GM19351 (cell line): ENCODE measurements around the gene CAMLG.
"Not testable (repeated sequence)": the region's sequence is repeated elsewhere in the genome, so short reads cannot be mapped to it uniquely, and the experiment has no call there.

Experiments
- ATAC-seq: cut with Tn5 transposase; IDR thresholded peaks from one replicate; pipeline ENCODE4 v1.9.1; 2021; ENCODE audit warnings: mild to moderate bottlenecking, moderate library complexity; ENCODE audit not compliant: unreplicated experiment

CAMLG gene

DNA sequence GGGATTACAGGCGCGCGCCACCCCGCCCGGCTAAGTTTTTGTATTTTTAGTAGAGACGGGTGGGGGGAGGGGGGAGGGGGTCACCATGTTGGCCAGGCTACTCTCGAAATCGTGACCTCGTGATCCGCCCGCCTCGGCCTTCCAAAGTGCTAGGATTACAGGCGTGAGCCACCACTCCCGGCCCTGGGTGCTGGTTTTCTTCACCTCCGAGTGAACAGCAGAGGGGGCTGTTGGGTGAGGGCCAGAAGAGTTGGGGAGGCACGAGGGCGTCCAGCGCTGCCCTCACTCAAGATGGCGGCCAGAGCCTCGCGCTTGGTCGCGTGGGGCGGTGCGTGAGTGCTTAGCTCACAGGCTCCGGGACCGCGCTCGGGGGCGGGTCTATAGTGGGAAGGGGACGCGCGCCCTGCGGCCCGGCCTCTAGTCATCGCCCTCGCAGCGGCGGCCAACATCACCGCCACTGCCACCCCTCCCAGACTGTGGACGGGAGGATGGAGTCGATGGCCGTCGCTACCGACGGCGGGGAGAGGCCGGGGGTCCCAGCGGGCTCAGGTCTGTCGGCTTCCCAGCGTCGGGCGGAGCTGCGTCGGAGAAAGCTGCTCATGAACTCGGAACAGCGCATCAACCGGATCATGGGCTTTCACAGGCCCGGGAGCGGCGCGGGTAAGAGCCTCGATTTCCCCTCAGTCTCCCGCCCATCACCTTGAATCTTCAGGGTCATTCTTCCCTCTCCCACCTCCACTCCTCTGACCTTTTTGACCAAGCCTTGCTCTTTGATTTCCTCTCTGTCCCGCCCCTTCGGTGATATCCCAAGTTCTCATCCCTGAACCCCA is at the start of gene CAMLG:
CAMLG (plus strand) TSS at position 416 of the 830 bp plus-strand sequence; CDS start at position 489, 73 bp downstream.
- peak; percentile 93 for ATAC-seq

- ATAC-seq: not testable (repeated sequence)
These were observed 48.2 kb upstream of the CAMLG start for GRCh38 chr5:134690144-134690543.

DNA sequence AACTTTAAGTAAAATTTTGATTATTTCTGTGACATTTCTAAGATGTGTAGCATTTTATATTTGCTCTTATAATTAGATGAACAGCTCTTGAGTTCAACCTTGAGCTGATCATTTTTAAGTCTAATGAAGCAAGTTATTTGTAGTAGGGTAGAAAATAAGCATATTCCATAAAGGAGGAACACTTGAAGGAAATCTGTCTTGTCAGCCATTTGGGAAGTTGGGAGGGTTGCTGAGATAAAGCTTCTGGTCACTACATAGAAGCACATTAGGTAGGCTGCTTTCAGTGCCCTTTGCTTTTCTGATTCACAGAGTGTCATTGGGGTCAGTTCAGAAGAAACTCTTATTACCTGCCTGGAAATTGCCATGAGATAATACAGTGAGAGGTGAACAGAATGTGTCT is 45.6 kb upstream of the CAMLG start:
- ATAC-seq: no peak

GRCh38 chr5:134708301-134708700 is 30.0 kb upstream of the CAMLG start:
- no peak for ATAC-seq

GRCh38 chr5:134714120-134714519 is 24.2 kb upstream of the CAMLG start:
- ATAC-seq: no peak

- ATAC-seq: no peak
These were observed 23.8 kb upstream of the CAMLG start for GRCh38 chr5:134714541-134714940.

DNA sequence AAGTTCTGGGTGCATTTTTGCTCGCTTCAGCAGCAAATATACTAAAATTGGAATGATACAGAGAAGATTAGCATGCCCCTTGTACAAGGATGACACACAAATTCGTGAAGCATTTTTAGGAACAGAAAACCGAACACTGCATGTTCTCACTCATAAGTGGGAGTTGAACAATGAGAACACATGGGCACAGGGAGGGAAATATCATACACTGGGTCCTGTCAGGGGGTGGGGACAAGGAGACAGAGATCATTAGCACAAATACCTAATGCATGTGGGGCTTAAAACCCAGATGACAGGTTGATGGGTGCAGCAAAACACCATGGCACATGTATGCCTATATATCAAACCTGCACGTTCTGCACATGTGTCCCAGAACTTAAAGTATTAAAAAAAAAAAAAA is 22.9 kb upstream of the CAMLG start:
- not testable (repeated sequence) for ATAC-seq

- ATAC-seq: no peak
These were observed 13.5 kb upstream of the CAMLG start for GRCh38 chr5:134724872-134725271.

- no peak for ATAC-seq
These were observed 5.5 kb upstream of the CAMLG start for GRCh38 chr5:134732819-134733218.

- no peak for ATAC-seq
These were observed 3.1 kb upstream of the CAMLG start for GRCh38 chr5:134735243-134735642.

- no peak for ATAC-seq
These were observed 2.1 kb upstream of the CAMLG start for GRCh38 chr5:134736173-134736812.

DNA sequence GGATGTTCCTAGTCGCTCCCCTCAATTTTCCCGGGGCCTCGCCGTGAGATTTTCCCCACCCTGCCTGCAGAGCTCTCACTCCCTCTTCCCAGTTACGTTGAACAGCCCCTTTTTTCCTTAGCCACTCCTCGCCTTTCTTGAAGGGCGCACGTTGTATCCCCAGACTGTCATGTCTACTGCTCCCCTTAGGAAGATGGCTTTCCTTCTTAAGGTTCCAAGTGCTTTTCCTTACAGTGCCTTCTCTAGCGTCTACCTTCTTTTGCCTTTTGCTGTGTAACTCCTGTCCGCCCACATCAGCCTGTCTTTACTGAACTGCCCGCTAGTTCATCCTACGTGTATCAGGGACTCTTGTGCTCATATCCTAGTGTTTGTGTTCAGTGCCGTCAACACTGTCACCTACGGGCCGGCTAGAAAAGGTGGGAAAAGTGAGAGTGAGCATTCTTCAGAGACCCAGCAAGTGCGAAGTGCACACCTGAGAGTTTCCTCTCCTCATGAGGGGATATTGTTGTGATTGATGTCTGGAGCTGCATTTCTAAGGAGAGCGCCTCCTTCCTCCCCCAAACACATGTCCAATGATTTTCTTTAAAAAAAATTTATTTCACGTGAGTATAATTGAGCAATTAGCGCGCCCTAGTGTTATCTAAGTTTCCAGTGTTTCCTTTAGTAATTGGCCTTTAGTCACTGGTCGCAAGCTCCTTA is 764 bp downstream of the CAMLG start:
- ATAC-seq: no peak

DNA sequence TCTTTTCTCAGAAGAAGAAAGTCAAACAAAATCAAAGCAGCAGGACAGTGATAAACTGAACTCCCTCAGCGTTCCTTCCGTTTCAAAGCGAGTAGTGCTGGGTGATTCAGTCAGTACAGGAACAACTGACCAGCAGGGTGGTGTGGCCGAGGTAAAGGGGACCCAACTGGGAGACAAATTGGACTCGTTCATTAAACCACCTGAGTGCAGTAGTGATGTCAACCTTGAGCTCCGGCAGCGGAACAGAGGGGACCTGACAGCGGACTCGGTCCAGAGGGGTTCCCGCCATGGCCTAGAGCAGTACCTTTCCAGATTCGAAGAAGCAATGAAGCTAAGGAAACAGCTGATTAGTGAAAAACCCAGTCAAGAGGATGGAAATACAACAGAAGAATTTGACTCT is 2.7 kb downstream of the CAMLG start:
- no peak for ATAC-seq

DNA sequence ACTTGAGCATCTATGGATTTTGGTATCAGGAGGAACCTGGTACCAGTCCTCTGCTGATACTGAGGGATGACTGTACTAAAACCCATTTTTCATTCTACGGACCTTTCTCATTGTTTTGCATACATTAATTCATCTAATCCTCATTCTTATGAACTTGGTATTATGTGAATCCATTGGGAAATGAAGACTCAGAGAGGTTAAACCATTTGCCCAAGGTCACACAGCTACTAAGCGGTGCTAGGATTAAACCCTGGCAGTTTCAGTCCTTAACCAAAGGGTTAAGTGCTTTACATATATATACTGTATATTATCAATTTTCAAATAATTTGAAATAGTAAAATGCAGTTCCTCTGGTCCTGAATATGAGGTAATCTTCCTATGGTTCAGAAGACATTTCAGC is 3.8 kb downstream of the CAMLG start:
- no peak for ATAC-seq

DNA sequence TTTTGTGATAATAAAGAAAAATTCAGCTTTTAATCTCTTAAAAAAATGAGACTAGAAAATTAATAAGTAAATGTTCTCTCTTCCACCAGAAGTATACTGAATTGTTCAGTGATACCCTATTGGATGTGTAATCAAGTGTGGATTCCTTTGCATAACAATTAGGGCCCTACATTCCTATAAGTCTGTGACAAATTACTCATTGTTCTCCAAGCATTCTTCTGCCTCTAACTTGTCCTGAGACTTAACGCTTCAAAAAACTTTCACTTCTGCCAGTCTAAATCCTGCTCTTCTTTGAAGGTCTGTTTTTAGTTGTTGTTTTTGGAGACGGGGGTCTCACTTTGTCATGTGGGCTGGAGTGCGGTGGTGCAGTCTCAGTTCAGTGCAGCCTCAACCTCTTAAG is 11.1 kb downstream of the CAMLG start:
- no peak for ATAC-seq

DNA sequence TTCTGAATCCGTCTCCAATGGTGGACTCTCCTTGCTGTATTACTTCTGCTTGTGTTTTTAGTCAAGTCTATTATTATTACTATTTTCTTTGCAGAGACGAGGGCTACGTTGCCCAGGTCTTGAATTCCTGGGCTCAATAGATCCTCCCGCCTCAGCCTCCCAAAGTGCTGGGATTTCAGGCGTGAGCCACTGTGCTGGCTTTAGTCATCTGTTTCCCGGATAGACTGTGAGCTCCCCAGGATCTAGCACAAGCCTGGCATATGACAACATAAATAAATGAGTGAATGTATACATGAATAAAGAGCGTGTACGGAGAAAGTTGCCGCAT is 19.8 kb downstream of the CAMLG start:
- ATAC-seq: peak; percentile 25

DNA sequence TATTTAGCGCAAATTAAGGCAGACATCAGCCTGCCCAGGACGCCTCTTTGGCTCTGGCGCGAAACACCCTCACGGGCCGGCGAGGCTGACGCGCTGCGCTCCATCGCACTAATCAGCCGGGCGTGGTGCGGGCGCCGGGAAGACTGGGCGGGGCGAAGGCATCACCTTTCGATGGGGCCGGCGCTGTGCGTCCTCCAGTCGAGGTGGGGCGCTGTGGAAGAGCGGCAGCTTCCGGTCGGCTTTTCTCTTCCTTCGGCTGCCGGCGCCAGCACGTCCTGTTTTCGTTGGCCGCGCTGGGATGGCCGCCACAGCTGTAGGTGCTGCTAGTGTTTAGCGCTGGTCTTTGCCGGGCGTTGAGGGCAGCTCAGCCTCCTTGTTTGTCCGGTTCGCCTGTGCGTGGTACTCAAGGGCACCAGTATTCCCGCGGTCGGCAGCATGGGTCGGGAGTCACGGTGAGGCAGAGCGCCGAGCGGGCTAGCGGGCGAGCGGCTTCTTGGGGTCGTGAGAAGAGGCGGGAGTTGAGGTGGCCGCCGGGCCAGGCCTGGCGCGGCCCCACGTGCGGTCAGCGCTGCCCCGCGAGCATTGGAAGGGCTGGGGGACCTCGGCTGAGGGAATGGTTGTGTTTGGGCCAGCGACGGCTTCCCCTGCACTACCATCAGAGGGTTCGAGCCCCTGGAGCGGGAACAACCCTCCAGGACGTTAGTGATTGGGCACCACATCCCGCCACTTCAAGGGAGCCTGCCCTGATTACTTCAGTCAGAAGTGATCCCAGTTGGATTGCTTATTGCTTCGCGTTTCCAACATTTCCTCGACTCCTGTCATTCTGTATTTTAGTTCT is 20.4 kb downstream of the CAMLG start, which contains the start of gene DDX46:
DDX46 (plus strand) TSS at position 276 of the 838 bp plus-strand sequence; CDS start at position 436, 160 bp downstream.
- peak; percentile 97 for ATAC-seq

DNA sequence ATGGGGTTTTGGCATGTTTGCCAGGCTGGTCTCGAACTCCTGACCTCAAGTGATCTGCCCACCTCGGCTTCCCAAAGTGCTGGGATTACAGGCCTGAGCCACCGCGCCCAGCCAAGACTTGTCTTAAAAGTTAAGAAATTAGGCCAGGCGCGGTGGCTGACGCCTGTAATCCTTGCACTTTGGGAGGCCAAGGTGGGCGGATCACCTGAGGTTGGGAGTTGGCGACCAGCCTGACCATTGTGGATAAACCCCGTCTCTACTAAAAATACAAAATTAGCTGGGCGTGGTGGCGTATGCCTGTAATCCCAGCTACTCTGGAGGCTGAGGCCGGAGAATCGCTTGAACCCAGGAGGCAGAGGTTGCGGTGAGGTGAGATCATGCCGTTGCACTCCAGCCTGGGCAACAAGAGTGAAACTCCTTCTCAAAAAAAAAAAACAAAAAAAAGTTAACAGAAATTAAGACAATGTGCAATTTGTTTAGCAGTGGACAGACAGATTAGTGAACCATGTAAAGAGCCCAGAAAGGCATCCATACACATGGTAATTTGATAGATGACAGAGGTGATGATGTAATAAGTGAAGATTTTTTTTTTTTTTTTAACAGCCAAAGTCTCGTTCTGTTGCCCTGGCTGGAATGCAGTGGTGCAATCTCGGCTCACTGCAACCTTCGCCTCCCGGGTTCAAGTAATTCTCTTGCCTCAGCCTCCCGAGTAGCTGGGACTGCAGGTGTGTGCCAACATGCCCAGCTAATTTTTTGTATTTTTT is 29.4 kb downstream of the CAMLG start:
- not testable (repeated sequence) for ATAC-seq

- no peak for ATAC-seq
These were observed 30.9 kb downstream of the CAMLG start for GRCh38 chr5:134769206-134769605.

DNA sequence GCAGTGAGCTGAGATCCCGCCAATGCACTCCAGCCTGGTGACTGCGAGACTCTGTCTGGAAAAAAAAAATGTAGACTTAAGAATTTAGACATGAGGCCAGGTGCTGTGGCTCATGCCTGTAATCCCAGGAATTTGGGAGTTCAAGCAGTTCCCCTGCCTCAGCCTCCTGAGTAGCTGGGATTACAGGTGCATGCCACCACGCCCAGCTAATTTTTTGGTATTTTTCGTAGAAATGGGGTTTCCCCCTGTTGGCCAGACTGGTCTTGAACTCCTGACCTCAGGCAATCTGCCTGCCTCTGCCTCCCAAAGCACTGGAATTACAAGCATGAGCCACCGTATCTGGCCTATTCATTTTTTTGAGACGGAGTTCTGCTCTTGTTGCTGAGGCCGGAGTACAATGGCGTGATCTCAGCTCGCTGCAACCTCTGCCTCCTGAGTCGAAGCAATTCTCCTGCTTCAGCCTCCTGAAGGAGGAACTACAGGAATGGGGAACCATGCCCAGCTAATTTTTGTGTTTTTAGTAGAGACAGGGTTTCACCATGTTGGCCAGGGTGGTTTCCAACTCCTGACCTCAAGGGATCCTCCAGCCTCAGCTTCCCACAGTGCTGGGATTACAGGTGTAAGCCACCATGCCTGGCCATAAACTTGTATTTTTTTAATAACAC is 34.2 kb downstream of the CAMLG start:
- no peak for ATAC-seq
